ENCODE results near the gene SERPINB1.

DNA sequence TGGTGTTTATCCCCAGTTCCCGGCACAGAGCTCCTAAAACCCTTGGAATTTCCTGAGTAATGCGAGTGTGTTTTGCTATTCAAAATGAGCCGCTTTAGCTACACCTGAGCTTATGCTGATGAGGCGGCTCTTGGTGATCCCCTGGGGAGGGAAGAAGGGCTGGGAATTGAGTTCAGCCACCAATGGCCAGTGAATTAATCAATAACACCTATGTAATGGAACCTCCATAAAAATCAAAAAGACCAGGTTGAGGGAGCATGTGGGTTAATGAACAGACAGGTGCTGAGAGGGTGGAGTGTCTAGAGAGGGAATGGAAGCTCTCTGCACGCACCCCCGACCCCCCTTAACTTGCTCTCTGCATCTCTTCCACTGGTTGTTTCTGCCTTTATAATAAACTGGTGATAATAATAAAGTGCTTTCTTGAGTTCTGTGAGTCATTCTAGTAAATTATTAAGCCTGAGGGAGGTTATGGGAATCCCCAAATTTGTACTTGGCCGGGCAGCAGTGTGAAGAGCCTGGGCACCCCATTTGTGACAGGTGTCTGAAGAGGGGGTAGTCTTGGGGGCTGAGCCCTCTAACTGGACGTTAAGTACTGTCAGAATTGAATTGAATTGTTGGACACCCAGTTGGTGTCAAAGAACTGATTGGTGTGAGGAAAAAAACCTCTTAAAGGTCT lies 24.6 kb upstream of the SERPINB1 start:
- TF ChIP-seq, protein P1, sequence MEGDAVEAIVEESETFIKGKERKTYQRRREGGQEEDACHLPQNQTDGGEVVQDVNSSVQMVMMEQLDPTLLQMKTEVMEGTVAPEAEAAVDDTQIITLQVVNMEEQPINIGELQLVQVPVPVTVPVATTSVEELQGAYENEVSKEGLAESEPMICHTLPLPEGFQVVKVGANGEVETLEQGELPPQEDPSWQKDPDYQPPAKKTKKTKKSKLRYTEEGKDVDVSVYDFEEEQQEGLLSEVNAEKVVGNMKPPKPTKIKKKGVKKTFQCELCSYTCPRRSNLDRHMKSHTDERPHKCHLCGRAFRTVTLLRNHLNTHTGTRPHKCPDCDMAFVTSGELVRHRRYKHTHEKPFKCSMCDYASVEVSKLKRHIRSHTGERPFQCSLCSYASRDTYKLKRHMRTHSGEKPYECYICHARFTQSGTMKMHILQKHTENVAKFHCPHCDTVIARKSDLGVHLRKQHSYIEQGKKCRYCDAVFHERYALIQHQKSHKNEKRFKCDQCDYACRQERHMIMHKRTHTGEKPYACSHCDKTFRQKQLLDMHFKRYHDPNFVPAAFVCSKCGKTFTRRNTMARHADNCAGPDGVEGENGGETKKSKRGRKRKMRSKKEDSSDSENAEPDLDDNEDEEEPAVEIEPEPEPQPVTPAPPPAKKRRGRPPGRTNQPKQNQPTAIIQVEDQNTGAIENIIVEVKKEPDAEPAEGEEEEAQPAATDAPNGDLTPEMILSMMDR (IDR thresholded peaks at IDR 0.05): no peak
- TF ChIP-seq POLR2A (IDR thresholded peaks at IDR 0.05): no peak

Data from testis (tissue), 2 donors.